A673 (cell line): ENCODE results near the gene BAZ1A.

Experiments used
- CTCF ChIP-seq: fragments of 300-800, 200-600 bp; sonication (generic); conservative IDR thresholded peaks from 2 replicates; pipeline ENCODE4 v1.5.1; 2017; ENCODE audit warnings: low read depth, mild to moderate bottlenecking, antibody characterized with exemption, low read length, moderate library complexity, mixed read lengths
- EZH2 ChIP-seq: fragments of 200-600 bp; sonication (generic); IDR thresholded peaks from 2 replicates; pipeline ENCODE4 v1.6.1; 2017; ENCODE audit warnings: borderline replicate concordance, low read depth, mild to moderate bottlenecking, mixed read lengths, antibody characterized with exemption, low read length; ENCODE audit not compliant: poor library complexity, severe bottlenecking

DNA sequence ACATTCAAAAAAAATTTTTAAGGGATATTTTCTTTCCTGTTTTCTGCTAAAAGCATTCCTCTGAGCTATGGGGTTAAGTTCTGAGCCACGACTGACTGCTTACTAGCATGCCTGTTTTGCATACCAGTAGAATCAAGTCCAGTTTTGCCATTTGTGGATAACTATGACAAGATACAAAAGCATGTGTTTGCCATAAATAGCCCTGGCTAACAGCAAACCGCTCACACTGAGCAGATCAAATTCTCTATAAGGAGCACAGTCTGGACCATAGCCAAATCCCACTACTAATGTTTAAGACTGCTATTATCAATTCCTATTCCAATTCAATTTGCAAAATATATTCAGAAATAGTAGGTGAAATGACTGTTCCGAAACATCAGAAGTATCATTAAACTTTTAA lies 164.0 kb downstream of the BAZ1A start:
- TF ChIP-seq CTCF (no peak), EZH2 (no peak)
